Retinal pigment epithelial cell (primary cell): ENCODE results near the gene STMN3.
A peak's percentile ranks its signal among the peaks of the same experiment; 100 is the strongest.
"Not testable (repeated sequence)": the region's sequence is repeated elsewhere in the genome, so short reads cannot be mapped to it uniquely, and the experiment has no call there.

ENCODE experiments used
- DNase-seq: peaks from one replicate; pipeline ENCODE4 v3.0.0-alpha.2; 2010; ENCODE audit warnings: low read depth
- H3K4me3 ChIP-seq: 2 replicates; pipeline ENCODE4 v1.5.1; 2011; ENCODE audit warnings: mild to moderate bottlenecking, low read length, control low read depth, moderate library complexity
- CTCF ChIP-seq: conservative IDR thresholded peaks from 2 replicates; pipeline ENCODE4 v1.5.1; 2011; ENCODE audit warnings: low read depth, low read length, control low read depth, inconsistent platforms

STMN3 gene

GRCh38 chr20:63663332-63664066 lies 10.3 kb upstream of the STMN3 start:
- TF ChIP-seq CTCF: no peak
- H3K4me3 ChIP-seq: no peak overlapping the region
- DNase-seq: no peak

GRCh38 chr20:63662813-63663189 lies 9.6 kb upstream of the STMN3 start:
- no peak for DNase-seq
- H3K4me3 ChIP-seq: no peak overlapping the region
- TF ChIP-seq CTCF: no peak

- H3K4me3 ChIP-seq: no peak overlapping the region
- TF ChIP-seq CTCF: no peak
- DNase-seq: no peak
Measured at GRCh38 chr20:63661959-63662812, 9.0 kb upstream of the STMN3 start.

DNA sequence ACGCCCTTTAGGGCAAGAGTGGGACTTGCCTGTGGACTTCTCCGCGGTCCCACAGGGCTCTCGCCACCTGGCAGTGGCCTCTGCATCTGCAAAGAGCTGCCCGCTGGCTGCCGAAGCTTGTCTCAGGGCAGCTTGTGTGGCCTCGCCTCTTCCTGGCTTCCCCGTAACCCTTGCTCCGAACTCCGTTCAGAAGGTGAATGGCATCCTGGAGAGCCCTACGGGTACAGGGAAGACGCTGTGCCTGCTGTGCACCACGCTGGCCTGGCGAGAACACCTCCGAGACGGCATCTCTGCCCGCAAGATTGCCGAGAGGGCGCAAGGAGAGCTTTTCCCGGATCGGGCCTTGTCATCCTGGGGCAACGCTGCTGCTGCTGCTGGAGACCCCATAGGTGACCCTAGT lies 7.9 kb upstream of the STMN3 start:
- TF ChIP-seq CTCF: no peak
- no peak for DNase-seq
- H3K4me3 ChIP-seq: no peak overlapping the region

DNA sequence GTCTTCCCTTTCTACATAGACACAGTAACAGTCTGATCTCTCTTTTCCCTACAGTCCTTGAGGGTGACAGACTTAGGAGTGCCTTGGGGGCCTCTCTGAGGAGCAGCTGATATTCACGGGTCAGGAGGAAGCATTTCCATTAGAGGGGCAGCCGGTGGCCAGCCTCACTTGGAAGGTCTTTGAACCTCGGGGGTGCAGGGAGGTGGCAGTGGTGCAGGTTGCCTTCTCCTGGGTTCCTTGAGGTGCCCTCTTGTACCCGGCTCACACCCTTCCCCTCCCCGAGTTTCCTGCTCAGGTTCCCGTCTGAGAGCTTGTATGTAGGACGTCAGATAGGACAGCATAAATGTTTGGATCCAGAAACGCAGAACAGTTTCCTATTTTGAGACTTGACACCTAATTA lies 7.4 kb upstream of the STMN3 start:
- no peak overlapping the region for H3K4me3 ChIP-seq
- no peak for TF ChIP-seq CTCF
- no peak for DNase-seq

GRCh38 chr20:63660174-63660573 lies 7.0 kb upstream of the STMN3 start:
- not testable (repeated sequence) for DNase-seq, H3K4me3 ChIP-seq

DNA sequence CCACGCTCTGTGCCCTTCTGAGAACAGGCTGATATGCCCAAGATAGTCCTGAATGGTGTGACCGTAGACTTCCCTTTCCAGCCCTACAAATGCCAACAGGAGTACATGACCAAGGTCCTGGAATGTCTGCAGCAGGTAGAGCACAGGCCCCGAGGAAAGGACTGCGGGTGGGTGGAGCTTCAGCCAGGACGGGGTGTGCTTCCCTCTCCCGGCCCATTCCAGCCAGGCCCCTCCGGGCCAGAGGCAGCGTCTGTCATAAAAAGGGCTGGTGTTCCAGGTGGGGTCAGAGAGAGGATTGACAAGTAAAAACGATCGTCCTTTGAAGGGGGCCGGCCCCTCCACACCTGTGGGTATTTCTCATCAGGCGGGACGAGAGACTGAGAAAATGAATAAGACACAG lies 6.1 kb upstream of the STMN3 start:
- no peak for TF ChIP-seq CTCF
- no peak for DNase-seq
- H3K4me3 ChIP-seq: peak overlapping the region; percentile 90
